ENCODE results near the gene TFCP2L1.

The TFCP2L1 gene

DNA sequence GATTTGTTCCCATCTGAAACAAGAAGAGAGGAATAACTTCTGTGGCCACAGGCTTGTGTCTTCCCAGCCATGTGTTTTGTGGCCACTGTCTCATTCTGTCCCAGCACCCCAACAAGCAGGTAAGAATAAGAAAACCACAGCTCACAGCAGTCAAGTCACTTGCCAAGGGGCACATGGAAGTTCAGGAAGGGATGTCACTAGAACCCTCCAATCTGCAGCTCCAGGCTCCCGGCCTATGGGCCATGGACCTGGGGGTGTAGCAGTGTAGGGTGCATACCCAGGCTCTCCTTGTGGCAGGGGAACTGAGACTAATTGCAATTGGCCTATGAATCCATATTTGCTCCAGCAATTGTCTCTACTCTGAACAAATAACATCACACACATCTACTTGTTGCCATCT lies 112.5 kb downstream of the TFCP2L1 start:
- TF ChIP-seq, protein P1, sequence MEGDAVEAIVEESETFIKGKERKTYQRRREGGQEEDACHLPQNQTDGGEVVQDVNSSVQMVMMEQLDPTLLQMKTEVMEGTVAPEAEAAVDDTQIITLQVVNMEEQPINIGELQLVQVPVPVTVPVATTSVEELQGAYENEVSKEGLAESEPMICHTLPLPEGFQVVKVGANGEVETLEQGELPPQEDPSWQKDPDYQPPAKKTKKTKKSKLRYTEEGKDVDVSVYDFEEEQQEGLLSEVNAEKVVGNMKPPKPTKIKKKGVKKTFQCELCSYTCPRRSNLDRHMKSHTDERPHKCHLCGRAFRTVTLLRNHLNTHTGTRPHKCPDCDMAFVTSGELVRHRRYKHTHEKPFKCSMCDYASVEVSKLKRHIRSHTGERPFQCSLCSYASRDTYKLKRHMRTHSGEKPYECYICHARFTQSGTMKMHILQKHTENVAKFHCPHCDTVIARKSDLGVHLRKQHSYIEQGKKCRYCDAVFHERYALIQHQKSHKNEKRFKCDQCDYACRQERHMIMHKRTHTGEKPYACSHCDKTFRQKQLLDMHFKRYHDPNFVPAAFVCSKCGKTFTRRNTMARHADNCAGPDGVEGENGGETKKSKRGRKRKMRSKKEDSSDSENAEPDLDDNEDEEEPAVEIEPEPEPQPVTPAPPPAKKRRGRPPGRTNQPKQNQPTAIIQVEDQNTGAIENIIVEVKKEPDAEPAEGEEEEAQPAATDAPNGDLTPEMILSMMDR (IDR thresholded peaks at IDR 0.05; ENCODE audit: low read depth, low read length), result no peak
- H3K4me3 ChIP-seq (replicated peaks in 1 of 2; ENCODE audit: low read depth in 2 of 2, low read length in 2 of 2), result no peak overlapping the region
- no peak for DNase-seq (ENCODE audit: low read depth in 2 of 2)

DNA sequence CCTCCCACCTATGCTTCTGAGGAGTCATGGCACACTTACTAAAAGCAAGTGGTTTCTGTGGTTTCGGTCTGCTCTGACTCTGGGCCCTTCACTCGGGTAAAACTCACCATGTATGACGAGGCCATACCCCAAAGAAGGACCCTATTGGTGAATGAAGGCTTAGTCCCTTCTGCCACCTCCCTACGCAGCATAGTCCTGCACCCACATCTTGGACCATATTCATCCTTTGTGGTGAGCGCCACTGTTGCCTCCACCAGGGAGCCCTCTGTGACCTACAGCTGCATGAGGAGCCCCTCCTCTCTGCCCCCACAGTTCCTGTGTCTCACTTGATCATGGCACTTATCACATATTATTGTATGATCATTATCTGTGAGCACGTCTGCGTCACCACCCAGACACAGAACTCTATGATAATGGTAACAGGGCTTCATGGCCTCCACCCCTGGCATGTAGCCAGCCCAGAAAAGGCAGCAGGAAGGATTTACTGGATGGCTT lies 113.3 kb downstream of the TFCP2L1 start:
- H3K4me3 ChIP-seq (replicated peaks in 1 of 2; ENCODE audit: low read depth in 2 of 2, low read length in 2 of 2), result no peak overlapping the region
- DNase-seq (ENCODE audit: low read depth in 2 of 2), result no peak
- TF ChIP-seq, protein P1 (IDR thresholded peaks at IDR 0.05; ENCODE audit: low read depth, low read length), result no peak

DNA sequence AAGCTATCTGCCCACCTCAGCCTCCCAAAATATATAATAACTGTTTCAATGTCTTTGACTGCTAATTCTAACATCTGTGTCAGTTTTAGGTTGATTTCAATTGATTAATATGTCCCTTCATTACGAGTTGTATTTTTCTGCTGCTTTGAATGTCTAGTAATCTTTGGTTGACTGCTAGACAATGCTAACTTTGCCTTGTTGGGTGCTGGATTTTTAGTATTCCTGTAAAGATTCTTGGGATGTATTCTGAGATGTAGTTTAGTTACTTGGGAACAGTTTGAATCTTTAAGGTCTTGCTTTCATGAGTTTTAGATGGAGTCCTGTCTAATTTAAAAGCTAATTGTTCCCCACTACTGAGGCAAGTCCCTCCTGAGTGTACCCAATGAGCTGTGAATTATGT lies 114.4 kb downstream of the TFCP2L1 start:
- TF ChIP-seq, protein P1 (IDR thresholded peaks at IDR 0.05; ENCODE audit: low read depth, low read length), result no peak
- no peak overlapping the region for H3K4me3 ChIP-seq (replicated peaks in 1 of 2; ENCODE audit: low read depth in 2 of 2, low read length in 2 of 2)
- DNase-seq (ENCODE audit: low read depth in 2 of 2), result no peak

DNA sequence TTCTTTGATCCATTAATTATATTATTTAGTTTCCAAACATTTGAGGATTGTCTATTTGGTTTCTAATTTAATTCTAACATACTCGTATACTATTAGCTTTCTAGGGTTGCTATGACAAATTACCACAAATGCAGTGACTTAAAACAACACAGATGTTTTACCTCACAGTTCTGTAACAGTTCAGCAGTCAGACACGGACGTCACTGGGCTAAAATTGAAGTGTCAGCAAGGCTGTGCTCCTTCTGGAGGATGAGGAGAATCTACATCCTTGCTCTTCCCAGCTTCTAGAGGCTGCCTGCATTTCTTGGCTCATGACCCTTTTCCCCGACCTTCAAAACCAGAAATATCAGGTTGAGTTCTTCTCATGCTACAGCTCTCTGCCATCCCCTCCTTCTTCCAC lies 117.6 kb downstream of the TFCP2L1 start:
- H3K4me3 ChIP-seq (replicated peaks in 1 of 2; ENCODE audit: low read depth in 2 of 2, low read length in 2 of 2), result no peak overlapping the region
- TF ChIP-seq, protein P1 (IDR thresholded peaks at IDR 0.05; ENCODE audit: low read depth, low read length), result no peak
- DNase-seq (ENCODE audit: low read depth in 2 of 2), result no peak
